IMR-90 (cell line): ENCODE data around the gene ALDH1A1. TPM values are rescaled to one million over a fixed set of nuclear protein-coding genes. Genes with fewer than 3 reads are reported as not detected.

Experiments used
- ATAC-seq: fragments of 200-7000 bp; cut with Tn5 transposase; 2 replicates; pipeline ENCODE4 v1.9.1; 2020; ENCODE audit warnings: low read depth, mild to moderate bottlenecking, moderate library complexity
- BruUV-seq: library from RNA; stranded (reverse); fragments of 400-500 nt; replicated peaks from 2 replicates; lab custom pipeline; 2021; lab: Mats Ljungman, UMichigan
- CTCF ChIA-PET: fragments of 300-600 bp; formaldehyde crosslinking; extraction: SDS; loops from one replicate; lab custom pipeline; 2021; ENCODE audit warnings: antibody characterized with exemption; lab: Yijun Ruan, JAX
- POLR2A ChIA-PET: fragments of 300-600 bp; sonication (Branson Sonifier 250); formaldehyde crosslinking; loops from one replicate; lab custom pipeline; 2022; ENCODE audit warnings: antibody characterized with exemption; ENCODE audit not compliant: unreplicated experiment; lab: Charles Lee
- DNase-seq: peaks from one replicate; pipeline ENCODE4 v3.0.0; 2013
- H2AFZ ChIP-seq: replicated peaks from 2 replicates; pipeline ENCODE3; 2013; ENCODE audit warnings: low read length, mild to moderate bottlenecking; ENCODE audit not compliant: poor library complexity
- H2AK5ac ChIP-seq: 2 replicates; pipeline ENCODE4 v1.6.1; 2013; ENCODE audit warnings: low read depth, low read length, inconsistent platforms
- H2AK9ac ChIP-seq: replicated peaks from 2 replicates; pipeline ENCODE3; 2013; ENCODE audit warnings: mild to moderate bottlenecking, low read depth, low read length, moderate library complexity; ENCODE audit not compliant: poor library complexity
- H2BK120ac ChIP-seq: 2 replicates; pipeline ENCODE4 v1.6.1; 2013; ENCODE audit warnings: low read depth, low read length, inconsistent platforms
- H2BK15ac ChIP-seq: 3 replicates; pipeline ENCODE4 v1.6.1; 2013; ENCODE audit warnings: low read depth, low read length, inconsistent platforms
- H2BK20ac ChIP-seq: 2 replicates; pipeline ENCODE4 v1.6.1; 2013; ENCODE audit warnings: low read depth, mild to moderate bottlenecking, inconsistent platforms, low read length, moderate library complexity
- H2BK5ac ChIP-seq: 2 replicates; pipeline ENCODE4 v1.6.1; 2013; ENCODE audit warnings: mild to moderate bottlenecking, low read depth, low read length, inconsistent platforms; ENCODE audit not compliant: poor library complexity, severe bottlenecking
- H3K14ac ChIP-seq: replicated peaks from 2 replicates; pipeline ENCODE4 v1.6.1; 2013; ENCODE audit warnings: low read depth, low read length, inconsistent platforms
- H3K18ac ChIP-seq: 2 replicates; pipeline ENCODE4 v1.6.1; 2013; ENCODE audit warnings: low read depth, low read length, control low read depth
- H3K23ac ChIP-seq: 2 replicates; pipeline ENCODE4 v1.6.1; 2013; ENCODE audit warnings: low read depth, low read length, inconsistent platforms
- H3K27ac ChIP-seq: 2 replicates; pipeline ENCODE4 v1.5.1; 2013; ENCODE audit warnings: mild to moderate bottlenecking, control low read depth, low read length; ENCODE audit not compliant: insufficient read depth
- H3K27me3 ChIP-seq: 2 replicates; pipeline ENCODE4 v1.6.1; 2013; ENCODE audit warnings: low read length; ENCODE audit not compliant: control insufficient read depth, insufficient read depth
- H3K36me3 ChIP-seq: 2 replicates; pipeline ENCODE4 v1.6.1; 2013; ENCODE audit warnings: low read length, mixed read lengths; ENCODE audit not compliant: control insufficient read depth, insufficient read depth
- H3K4ac ChIP-seq: 2 replicates; pipeline ENCODE4 v1.6.1; 2013; ENCODE audit warnings: low read depth, low read length, inconsistent platforms
- H3K4me1 ChIP-seq: 2 replicates; pipeline ENCODE4 v1.6.1; 2013; ENCODE audit warnings: low read length, mixed read lengths; ENCODE audit not compliant: control insufficient read depth, insufficient read depth
- H3K4me2 ChIP-seq: 2 replicates; pipeline ENCODE4 v1.6.1; 2013; ENCODE audit warnings: low read depth, mild to moderate bottlenecking, control low read depth, low read length, moderate library complexity
- H3K4me3 ChIP-seq: 2 replicates; pipeline ENCODE4 v1.5.1; 2013; ENCODE audit warnings: low read depth, mild to moderate bottlenecking, control low read depth, low read length, moderate library complexity; ENCODE audit not compliant: insufficient read depth
- H3K56ac ChIP-seq: 2 replicates; pipeline ENCODE4 v1.6.1; 2013; ENCODE audit warnings: low read length, inconsistent platforms; ENCODE audit not compliant: insufficient read depth; ENCODE audit errors: extremely low read depth
- H3K79me1 ChIP-seq, 2 experiments: 2 replicates each; pipeline ENCODE4 v1.6.1; 2013; ENCODE audit warnings: low read length in 2 of 2, inconsistent platforms in 1 of 2, low read depth in 1 of 2
- H3K9ac ChIP-seq: 2 replicates; pipeline ENCODE4 v1.6.1; 2013; ENCODE audit warnings: low read depth, low read length, control low read depth
- H3K9me1 ChIP-seq: 2 replicates; pipeline ENCODE4 v1.6.1; 2013; ENCODE audit warnings: low read length, inconsistent platforms; ENCODE audit not compliant: insufficient read depth
- H3K9me3 ChIP-seq: 2 replicates; pipeline ENCODE4 v1.6.1; 2013; ENCODE audit warnings: low read length; ENCODE audit not compliant: control insufficient read depth, insufficient read depth
- H4K20me1 ChIP-seq: 2 replicates; pipeline ENCODE4 v1.6.1; 2013; ENCODE audit warnings: low read length, inconsistent platforms; ENCODE audit not compliant: insufficient read depth
- H4K5ac ChIP-seq: 2 replicates; pipeline ENCODE4 v1.6.1; 2013; ENCODE audit warnings: mild to moderate bottlenecking, low read depth, low read length, control low read depth
- H4K8ac ChIP-seq, 2 experiments: 2 replicates each; pipeline ENCODE4 v1.6.1; 2013; ENCODE audit warnings: low read depth in 2 of 2, low read length in 2 of 2, control low read depth in 1 of 2, inconsistent platforms in 1 of 2
- H4K91ac ChIP-seq: 2 replicates; pipeline ENCODE4 v1.6.1; 2013; ENCODE audit warnings: low read depth, low read length, inconsistent platforms; ENCODE audit not compliant: insufficient read depth
- CHD1 ChIP-seq: IDR thresholded peaks from 2 replicates; pipeline ENCODE4 v1.6.1; 2012; ENCODE audit warnings: low read depth, low read length, improper control_type of control experiment
- CTCF ChIP-seq: conservative IDR thresholded peaks from 2 replicates; pipeline ENCODE4 v1.5.1; 2012; ENCODE audit warnings: mild to moderate bottlenecking, low read depth, low read length, improper control_type of control experiment
- FOS ChIP-seq: fragments of 150-350 bp; IDR thresholded peaks from 2 replicates; pipeline ENCODE4 v1.6.1; 2016; ENCODE audit warnings: low read depth, low read length
- MAZ ChIP-seq: IDR thresholded peaks from 2 replicates; pipeline ENCODE4 v1.6.1; 2012; ENCODE audit warnings: low read depth, mild to moderate bottlenecking, low read length, improper control_type of control experiment, moderate library complexity, borderline replicate concordance
- MXI1 ChIP-seq: IDR thresholded peaks from 2 replicates; pipeline ENCODE4 v1.6.1; 2012; ENCODE audit warnings: low read depth, mild to moderate bottlenecking, low read length, moderate library complexity, borderline replicate concordance
- NFE2L2 ChIP-seq: fragments of 150-350 bp; IDR thresholded peaks from 2 replicates; pipeline ENCODE4 v1.6.1; 2016; ENCODE audit warnings: low read depth, mild to moderate bottlenecking, low read length
- POLR2A ChIP-seq: IDR thresholded peaks from 2 replicates; pipeline ENCODE4 v1.6.1; 2012; ENCODE audit warnings: mild to moderate bottlenecking, low read depth, low read length
- RCOR1 ChIP-seq: IDR thresholded peaks from 2 replicates; pipeline ENCODE4 v1.6.1; 2012; ENCODE audit warnings: mild to moderate bottlenecking, low read length, improper control_type of control experiment; ENCODE audit not compliant: insufficient replicate concordance
- RFX5 ChIP-seq: IDR thresholded peaks from 2 replicates; pipeline ENCODE4 v1.8.0; 2012; ENCODE audit warnings: low read depth, mild to moderate bottlenecking, low read length, moderate library complexity
- WGBS, 2 experiments: methylation state at CpG; one replicate each; pipeline versions ENCODE4 v1.1.5 to v1.1.7; 2013; ENCODE audit warnings: missing lambda C conversion rate in 2 of 2; ENCODE audit not compliant: insufficient read length in 1 of 2; ENCODE audit errors: extremely low coverage in 2 of 2; 5-methylcytosine and 5-hydroxymethylcytosine counted together
- dilution Hi-C: fragments of 300-500 bp; cut with HindIII; formaldehyde crosslinking; loops from one replicate; pipeline ENCODE4 v1.14.3; 2018; ENCODE audit warnings: low sequenced_read_pairs; ENCODE audit not compliant: unreplicated experiment
- in situ Hi-C: fragments of 300-500 bp; cut with MboI; formaldehyde crosslinking; loops from 3 replicates; pipeline ENCODE4 v1.14.3; 2019; ENCODE audit warnings: low sequenced_read_pairs, inconsistent platforms, mixed read lengths
- intact Hi-C: fragments of 100-400 bp; cut with micrococcal nuclease; formaldehyde crosslinking; loops from 2 replicates; pipeline ENCODE4 v1.10.0; 2022
- polyA plus RNA-seq, 3 experiments: library from polyadenylated mRNA; depleted of rRNA; stranded (reverse); fragments of >200 nt; gene quantifications; 2 replicates each; pipeline ENCODE4 v1.2.3, GENCODE V29; 2012; ENCODE audit warnings: low replicate concordance in 1 of 3
- total RNA-seq: library from RNA; depleted of rRNA; stranded (reverse); fragments of >200 nt; gene quantifications from 2 replicates; pipeline ENCODE4 v1.2.3, GENCODE V29; 2012

The ALDH1A1 gene
- total and polyA plus RNA-seq, 2 of the 4 experiments (the other 2 are of a cell fraction): not detected

GRCh38 chr9:72929542-72929941 lies 23.3 kb downstream of the ALDH1A1 start:
- CTCF ChIA-PET: no interaction called here
- Histone ChIP-seq H3K56ac (no peak overlapping the region), H3K14ac (no peak overlapping the region), H3K27me3 (no peaks in the 10 kb centered on the region; the same call in 1 of the 2 replicates), H3K18ac (no peak overlapping the region), H2BK15ac (no peak overlapping the region), H3K4me2 (no peak overlapping the region), H4K91ac (no peak overlapping the region), H3K9ac (no peak overlapping the region), H3K23ac (no peak overlapping the region), H2BK120ac (no peak overlapping the region), H4K5ac (no peak overlapping the region), H3K36me3 (no peaks in the 10 kb centered on the region), H3K4me3 (no peak overlapping the region), H2BK20ac (no peak overlapping the region), H2AFZ (no peak overlapping the region), H2AK9ac (no peak overlapping the region), H3K9me1 (no peaks in the 10 kb centered on the region), H3K9me3 (no peaks in the 10 kb centered on the region), H3K4me1 (no peaks in the 10 kb centered on the region), H4K8ac (no peak overlapping the region), H3K4ac (no peak overlapping the region), H3K27ac (no peak overlapping the region), H3K79me1 (no peaks in the 10 kb centered on the region), H2AK5ac (no peak overlapping the region), H4K20me1 (no peaks in the 10 kb centered on the region), H2BK5ac (no peak overlapping the region)
- no TSS peak for BruUV-seq
- whole genome bisulfite sequencing, 2 experiments: no CpG with 5 or more reads among the region's 1 CpG
- DNase-seq: no peak
- intact Hi-C loops (no loop called here), dilution Hi-C loops (no loop called here), in situ Hi-C loops (no loop called here)
- POLR2A ChIA-PET: no interaction called here
- TF ChIP-seq RCOR1 (no peak), FOS (no peak), CHD1 (no peak), POLR2A (no peak), MAZ (no peak), RFX5 (no peak), CTCF (no peak), MXI1 (no peak), NFE2L2 (no peak)
- ATAC-seq: no peak
